NCI-H146 (cell line): ENCODE measurements around the gene PTPRM.
"Not testable (repeated sequence)": the region's sequence is repeated elsewhere in the genome, so short reads cannot be mapped to it uniquely, and the experiment has no call there.

Experiments
- DNase-seq: peaks from one replicate; lab custom pipeline; 2025; lab: John Stamatoyannopoulos, UW

Gene PTPRM

DNA sequence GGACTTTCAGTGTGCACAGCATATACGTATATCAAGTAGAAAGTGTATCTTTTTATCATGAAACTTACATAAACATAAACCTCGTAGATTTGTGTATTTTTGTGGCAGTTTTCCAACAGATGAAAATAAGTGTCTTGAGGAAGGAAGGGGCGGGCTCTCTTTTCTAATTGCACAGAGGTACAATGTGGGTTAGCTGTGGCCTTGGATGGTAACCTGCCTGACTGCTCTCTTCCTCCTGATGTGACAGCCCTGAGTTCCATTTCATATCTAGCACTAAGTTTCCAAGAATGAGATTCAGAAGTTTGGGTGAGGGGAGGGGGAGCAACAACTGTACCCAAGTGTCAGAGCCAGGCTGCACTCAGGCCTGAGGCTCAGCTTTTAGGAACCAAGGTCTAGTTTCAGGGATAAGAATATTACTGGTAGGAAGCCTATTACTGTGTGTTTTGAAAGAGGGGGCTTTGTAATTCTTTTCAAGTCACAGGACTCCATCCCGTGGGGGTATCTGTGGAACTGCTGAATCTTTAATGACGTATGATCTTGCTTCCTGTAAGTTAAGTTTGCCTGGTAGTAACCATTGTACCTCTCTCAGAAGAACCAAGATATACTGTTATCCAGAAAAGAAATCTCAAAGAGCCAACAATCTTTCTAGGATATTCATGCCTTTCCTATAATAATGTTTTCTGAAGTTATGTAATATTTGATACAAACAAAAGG lies 483.7 kb downstream of the PTPRM start:
- DNase-seq = no peak

GRCh38 chr18:8051453-8051852 lies 484.3 kb downstream of the PTPRM start:
- no peak for DNase-seq

GRCh38 chr18:8052237-8052701 lies 485.2 kb downstream of the PTPRM start:
- DNase-seq = peak; percentile 37

DNA sequence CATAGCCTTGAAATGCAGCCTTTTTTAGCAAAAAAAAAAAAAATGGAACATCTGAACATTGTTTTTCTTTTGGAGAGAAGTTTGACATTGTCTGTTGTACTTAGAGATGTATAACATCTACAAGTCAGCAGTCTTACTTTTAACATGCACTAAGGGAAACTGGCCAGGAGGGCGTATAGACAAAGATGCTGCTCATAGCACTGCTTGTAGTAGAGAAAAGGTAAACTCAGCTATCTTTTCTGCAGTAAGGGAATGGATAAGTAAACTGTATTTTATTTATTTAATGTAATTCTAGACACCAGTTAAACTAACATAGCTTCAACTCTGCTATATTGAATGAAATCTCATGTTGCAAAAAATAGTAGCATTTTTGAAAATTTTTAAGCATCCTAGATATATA lies 489.6 kb downstream of the PTPRM start:
- no peak for DNase-seq

DNA sequence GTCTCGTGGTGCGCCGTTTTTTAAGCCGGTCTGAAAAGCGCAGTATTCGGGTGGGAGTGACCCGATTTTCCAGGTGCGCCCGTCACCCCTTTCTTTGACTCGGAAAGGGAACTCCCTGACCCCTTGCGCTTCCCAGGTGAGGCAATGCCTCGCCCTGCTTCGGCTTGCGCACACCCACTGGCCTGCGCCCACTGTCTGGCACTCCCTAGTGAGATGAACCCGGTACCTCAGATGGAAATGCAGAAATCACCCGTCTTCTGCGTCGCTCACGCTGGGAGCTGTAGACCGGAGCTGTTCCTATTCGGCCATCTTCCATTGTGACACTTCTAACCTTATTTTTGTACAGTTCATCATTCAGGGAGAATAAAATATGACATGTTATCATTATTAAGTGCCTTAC lies 496.0 kb downstream of the PTPRM start:
- not testable (repeated sequence) for DNase-seq

- peak; percentile 12 for DNase-seq
Measured at GRCh38 chr18:8063733-8064132, 496.6 kb downstream of the PTPRM start.

DNA sequence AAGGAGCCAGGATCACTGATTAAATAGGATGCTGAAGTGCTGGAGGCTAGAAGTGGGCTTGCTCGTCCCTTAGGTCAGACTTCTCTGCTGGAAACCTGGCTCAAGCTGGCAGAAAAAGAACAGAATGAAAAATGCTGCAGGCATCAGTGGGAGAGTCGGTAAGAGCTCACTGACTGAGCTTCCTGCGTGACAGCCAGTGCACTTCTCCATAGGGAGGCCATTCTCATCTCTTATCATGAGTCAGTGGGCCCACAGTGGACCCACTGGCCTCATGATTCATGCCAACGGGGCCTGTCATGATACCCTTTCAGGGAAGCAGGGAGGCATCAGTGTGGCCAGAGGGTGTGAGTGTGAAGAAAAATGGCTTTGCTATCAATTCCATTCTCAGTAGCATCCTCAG lies 498.2 kb downstream of the PTPRM start:
- no peak for DNase-seq

- DNase-seq = no peak
Measured at GRCh38 chr18:8065773-8066172, 498.7 kb downstream of the PTPRM start.

DNA sequence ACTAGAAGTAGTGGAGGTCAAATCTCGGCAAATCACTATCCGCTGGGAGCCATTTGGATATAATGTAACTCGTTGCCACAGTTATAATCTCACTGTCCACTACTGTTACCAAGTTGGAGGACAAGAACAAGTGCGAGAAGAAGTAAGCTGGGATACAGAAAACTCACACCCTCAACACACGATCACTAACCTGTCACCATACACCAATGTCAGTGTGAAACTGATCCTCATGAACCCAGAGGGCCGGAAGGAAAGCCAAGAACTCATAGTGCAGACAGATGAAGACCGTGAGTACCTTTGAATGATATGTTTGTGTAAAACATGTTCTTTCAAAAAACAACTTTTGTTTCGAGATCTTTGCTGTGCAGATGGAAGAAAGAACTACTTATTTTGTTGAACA lies 502.6 kb downstream of the PTPRM start:
- DNase-seq = no peak

DNA sequence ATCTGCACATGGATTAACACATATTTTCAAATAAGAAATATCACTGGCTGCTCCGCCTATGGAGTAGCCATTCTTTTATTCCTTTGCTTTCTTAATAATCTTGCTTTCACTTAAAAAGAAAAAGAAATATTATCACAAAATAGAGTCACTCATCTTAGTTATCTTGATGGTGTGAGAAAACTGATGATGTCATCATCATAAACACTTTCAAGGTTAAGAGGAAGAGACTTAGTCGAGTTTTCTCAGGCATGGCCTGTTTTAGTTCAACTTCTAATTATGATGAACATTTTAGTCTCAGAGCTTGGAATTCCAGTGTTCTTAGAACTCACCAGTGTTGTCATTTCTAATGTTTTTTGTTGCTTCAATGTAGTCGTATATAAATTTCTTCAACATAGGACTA lies 506.1 kb downstream of the PTPRM start:
- DNase-seq = no peak

- DNase-seq = no peak
Measured at GRCh38 chr18:8080092-8080491, 513.0 kb downstream of the PTPRM start.

DNA sequence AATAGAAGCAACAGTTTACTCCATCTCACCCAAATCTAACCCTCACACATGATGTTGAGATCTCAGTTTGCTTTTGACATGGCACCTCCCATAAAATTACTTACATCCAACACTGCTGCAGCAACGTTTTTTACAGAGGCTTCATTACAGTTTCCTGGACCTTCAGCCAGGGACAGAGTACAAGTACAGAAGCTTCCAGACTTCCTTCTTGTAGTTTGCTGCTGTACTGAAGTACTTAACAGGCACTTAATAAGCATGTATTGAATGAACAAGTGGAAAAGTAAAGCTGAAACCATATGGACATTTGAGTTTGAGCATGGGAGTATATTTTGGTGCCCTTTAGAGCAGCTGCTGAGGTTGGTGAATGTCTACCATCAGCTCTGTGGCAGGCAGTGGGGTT lies 514.2 kb downstream of the PTPRM start:
- DNase-seq = no peak

DNA sequence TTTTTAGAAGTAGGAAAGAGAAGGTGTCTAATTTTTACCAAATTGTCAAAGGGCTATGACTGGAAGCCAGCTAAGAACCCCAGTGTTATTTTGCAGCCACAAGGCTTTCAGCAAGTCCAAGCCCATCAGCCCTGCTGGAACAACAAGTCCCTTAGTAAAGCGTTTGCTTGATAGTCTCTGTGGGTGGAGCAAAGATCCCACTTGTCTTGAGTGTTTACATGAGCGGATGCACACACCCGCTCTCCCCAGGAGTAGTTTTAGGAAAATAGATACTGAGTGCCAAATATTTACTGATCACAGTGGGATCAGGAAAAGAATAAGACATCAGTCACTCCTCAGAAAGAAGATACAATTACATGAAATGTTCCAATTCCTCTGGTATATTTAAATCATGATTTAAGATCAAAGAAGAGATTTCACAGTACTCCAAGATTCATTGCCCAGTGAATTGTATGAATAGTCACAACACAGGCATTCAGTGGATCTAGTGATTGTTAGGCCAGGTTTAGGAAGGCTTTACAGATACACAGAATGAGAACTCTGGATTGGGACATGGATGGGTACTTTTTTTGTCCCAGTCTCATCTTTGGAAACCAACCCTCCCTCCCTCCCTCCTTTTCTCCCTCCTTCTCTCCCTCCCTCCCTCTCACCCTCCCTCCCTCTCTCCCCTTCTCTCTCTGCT lies 514.9 kb downstream of the PTPRM start:
- peak; percentile 87 for DNase-seq

GRCh38 chr18:8084160-8084559 lies 517.0 kb downstream of the PTPRM start:
- peak; percentile 94 for DNase-seq

GRCh38 chr18:8088626-8089025 lies 521.5 kb downstream of the PTPRM start:
- peak; percentile 94 for DNase-seq

DNA sequence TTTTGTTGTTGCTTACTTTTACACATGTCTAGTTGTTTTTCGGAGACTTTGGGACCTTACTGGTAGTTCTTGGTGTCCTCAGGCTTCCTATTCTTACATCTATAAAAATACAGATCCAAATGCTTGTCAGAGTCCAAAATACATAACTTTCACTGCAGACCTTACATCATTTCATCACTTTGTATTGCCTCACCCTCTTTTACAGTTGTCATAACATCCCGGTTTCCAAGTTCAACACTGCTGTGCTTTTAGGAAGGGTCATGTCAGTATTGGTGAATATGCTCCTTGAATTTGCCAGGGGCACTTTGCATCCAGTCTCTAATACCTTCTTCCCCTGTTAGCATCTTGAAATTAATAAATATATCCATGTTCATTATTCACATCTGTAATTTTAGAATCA lies 523.9 kb downstream of the PTPRM start:
- DNase-seq = no peak

GRCh38 chr18:8095947-8096570 lies 528.9 kb downstream of the PTPRM start:
- no peak for DNase-seq

- no peak for DNase-seq
Measured at GRCh38 chr18:8097399-8097798, 530.3 kb downstream of the PTPRM start.

GRCh38 chr18:8097927-8098326 lies 530.8 kb downstream of the PTPRM start:
- DNase-seq = peak; percentile 27

- no peak for DNase-seq
Measured at GRCh38 chr18:8106603-8107002, 539.5 kb downstream of the PTPRM start.

DNA sequence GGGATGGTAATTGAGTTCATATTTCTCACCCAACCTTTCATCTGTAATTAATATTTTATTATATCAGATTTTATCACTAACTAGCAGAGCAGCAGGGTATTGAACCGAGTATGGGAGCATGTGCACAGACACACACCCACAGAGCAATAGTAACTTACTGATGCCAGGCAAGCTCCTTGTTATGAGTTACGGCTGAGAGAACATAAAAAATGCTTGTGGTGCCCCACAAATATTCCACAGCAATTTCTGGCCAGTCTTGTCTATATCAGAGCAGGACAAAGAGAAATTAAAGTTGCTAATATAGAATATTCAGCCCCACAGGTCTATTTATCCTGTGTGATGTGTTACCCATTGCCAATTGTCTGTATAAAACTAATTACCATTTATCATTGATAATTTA lies 540.3 kb downstream of the PTPRM start:
- no peak for DNase-seq

- peak; percentile 37 for DNase-seq
Measured at GRCh38 chr18:8114480-8114879, 547.4 kb downstream of the PTPRM start.

DNA sequence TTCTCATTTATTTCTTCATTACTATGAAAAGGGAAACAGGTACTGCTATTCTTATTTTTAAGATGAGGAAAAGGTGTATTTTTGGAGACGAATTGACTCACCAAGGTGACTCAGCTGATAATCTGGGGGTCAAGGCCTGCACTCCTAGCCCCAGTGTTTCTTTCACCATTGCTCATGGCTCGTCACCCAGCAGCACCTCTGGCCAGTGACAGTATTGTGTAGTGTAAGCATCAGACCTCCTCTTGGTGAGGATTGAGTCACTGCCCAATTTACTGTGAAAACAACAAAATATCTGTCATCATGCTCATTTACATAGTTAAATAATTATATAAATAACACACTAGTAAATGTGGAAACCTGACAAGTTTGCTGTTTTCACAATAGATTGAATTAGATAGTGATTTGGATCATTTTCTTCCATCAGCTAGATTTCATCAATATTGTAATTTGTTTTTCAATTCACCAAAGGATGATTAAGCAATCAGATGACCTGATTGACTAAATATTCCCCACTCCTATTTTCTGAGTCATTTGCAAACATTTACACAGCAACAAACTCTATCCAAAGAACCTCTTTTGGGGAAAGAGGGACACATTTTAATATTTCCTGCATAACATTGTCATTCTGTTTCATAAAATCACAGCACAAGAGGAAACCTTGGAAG lies 549.4 kb downstream of the PTPRM start:
- no peak for DNase-seq
